Mucosa of rectum (tissue), 2 donors: Measurements from ENCODE around the gene CHM.
A peak's percentile ranks its signal among the peaks of the same experiment; 100 is the strongest.
"Not testable (repeated sequence)": the region's sequence is repeated elsewhere in the genome, so short reads cannot be mapped to it uniquely, and the experiment has no call there.

Source experiments
- H3K27ac ChIP-seq, 2 donors: one replicate each; pipeline ENCODE4 v1.7.0; 2013; ENCODE audit warnings: inconsistent platforms in 2 of 2, low read depth in 2 of 2, low read length in 2 of 2
- H3K27me3 ChIP-seq, 2 donors: one replicate each; pipeline ENCODE4 v1.7.0; 2013; ENCODE audit warnings: low read length in 2 of 2; ENCODE audit not compliant: control insufficient read depth in 2 of 2, insufficient read depth in 2 of 2
- H3K36me3 ChIP-seq, 2 donors: one replicate each; pipeline ENCODE4 v1.7.0; 2013; ENCODE audit warnings: low read length in 2 of 2; ENCODE audit not compliant: control insufficient read depth in 2 of 2, insufficient read depth in 2 of 2
- H3K4me1 ChIP-seq, 2 donors: one replicate each; pipeline ENCODE4 v1.7.0; 2013; ENCODE audit warnings: low read length in 2 of 2, mild to moderate bottlenecking in 1 of 2; ENCODE audit not compliant: control insufficient read depth in 2 of 2, insufficient read depth in 2 of 2
- H3K4me3 ChIP-seq, 2 donors: one replicate each; pipeline ENCODE4 v1.7.0; 2013; ENCODE audit warnings: low read length in 2 of 2
- H3K9ac ChIP-seq, 2 donors: one replicate each; pipeline ENCODE4 v1.7.0; 2013; ENCODE audit warnings: low read length in 2 of 2, low read depth in 1 of 2, mild to moderate bottlenecking in 1 of 2
- H3K9me3 ChIP-seq, 2 donors: one replicate each; pipeline ENCODE4 v1.7.0; 2013; ENCODE audit warnings: low read length in 2 of 2; ENCODE audit not compliant: control insufficient read depth in 2 of 2
- donor health status: healthy.
- donor health status: Normal muscosa, but diverticular disease.

CHM gene

GRCh38 chrX:86028681-86029080, 18.7 kb downstream of the CHM start:
- Histone ChIP-seq H3K4me3 (no peak overlapping the region), H3K27me3 (no peaks in the 10 kb centered on the region), H3K36me3 (no peaks in the 10 kb centered on the region), H3K9me3 (no peaks in the 10 kb centered on the region), H3K4me1 (no peaks in the 10 kb centered on the region), H3K27ac (no peak overlapping the region), H3K9ac (no peak overlapping the region)

GRCh38 chrX:86023811-86024210, 23.5 kb downstream of the CHM start:
- no peak overlapping the region for H3K4me3 ChIP-seq
- no peaks in the 10 kb centered on the region for H3K4me1 ChIP-seq
- H3K27me3 ChIP-seq: no peaks in the 10 kb centered on the region
- no peak overlapping the region for H3K27ac ChIP-seq
- H3K36me3 ChIP-seq: no peaks in the 10 kb centered on the region
- H3K9me3 ChIP-seq: no peaks in the 10 kb centered on the region
- no peak overlapping the region for H3K9ac ChIP-seq

- Histone ChIP-seq H3K27ac (no peak overlapping the region), H3K27me3 (no peaks in the 10 kb centered on the region), H3K4me3 (no peak overlapping the region), H3K9me3 (no peaks in the 10 kb centered on the region), H3K9ac (no peak overlapping the region), H3K4me1 (no peaks in the 10 kb centered on the region), H3K36me3 (no peaks in the 10 kb centered on the region)
Observed at GRCh38 chrX:86021652-86022289, 25.6 kb downstream of the CHM start.

GRCh38 chrX:86016139-86016538, 31.2 kb downstream of the CHM start:
- Histone ChIP-seq H3K9me3 (no peaks in the 10 kb centered on the region), H3K27me3 (no peaks in the 10 kb centered on the region), H3K9ac (no peak overlapping the region), H3K27ac (no peak overlapping the region), H3K4me1 (no peaks in the 10 kb centered on the region), H3K4me3 (no peak overlapping the region), H3K36me3 (no peaks in the 10 kb centered on the region)

GRCh38 chrX:86014959-86015358, 32.4 kb downstream of the CHM start:
- not testable (repeated sequence) for H3K36me3 ChIP-seq, H3K9ac ChIP-seq, H3K27me3 ChIP-seq, H3K27ac ChIP-seq, H3K9me3 ChIP-seq, H3K4me1 ChIP-seq, H3K4me3 ChIP-seq

- Histone ChIP-seq H3K4me1 (no peaks in the 10 kb centered on the region), H3K9me3 (no peaks in the 10 kb centered on the region), H3K27ac (peak overlapping the region in 1 of 2 donors; percentile 27)
Observed at GRCh38 chrX:86014421-86014820, 32.9 kb downstream of the CHM start.

GRCh38 chrX:86013792-86014191, 33.6 kb downstream of the CHM start:
- H3K27me3 ChIP-seq: no peaks in the 10 kb centered on the region
- no peak overlapping the region for H3K4me3 ChIP-seq
- H3K27ac ChIP-seq: no peak overlapping the region
- H3K36me3 ChIP-seq: no peaks in the 10 kb centered on the region
- no peaks in the 10 kb centered on the region for H3K4me1 ChIP-seq
- no peak overlapping the region for H3K9ac ChIP-seq
- no peaks in the 10 kb centered on the region for H3K9me3 ChIP-seq

More at GRCh38 chrX:86014421-86014820, 32.9 kb downstream of the CHM start:
- no peak overlapping the region for H3K9ac ChIP-seq
- no peak overlapping the region for H3K4me3 ChIP-seq
- no peaks in the 10 kb centered on the region for H3K27me3 ChIP-seq
- H3K36me3 ChIP-seq: no peaks in the 10 kb centered on the region

- no peaks in the 10 kb centered on the region for H3K4me1 ChIP-seq
- no peak overlapping the region for H3K9ac ChIP-seq
- no peak overlapping the region for H3K27ac ChIP-seq
- H3K4me3 ChIP-seq: no peak overlapping the region
- no peaks in the 10 kb centered on the region for H3K9me3 ChIP-seq
- no peaks in the 10 kb centered on the region for H3K36me3 ChIP-seq
- no peaks in the 10 kb centered on the region for H3K27me3 ChIP-seq
Observed at GRCh38 chrX:86012188-86012587, 35.2 kb downstream of the CHM start.

- not testable (repeated sequence) for H3K9ac ChIP-seq, H3K4me1 ChIP-seq, H3K27me3 ChIP-seq, H3K9me3 ChIP-seq, H3K36me3 ChIP-seq, H3K27ac ChIP-seq, H3K4me3 ChIP-seq
Observed at GRCh38 chrX:86009803-86010202, 37.6 kb downstream of the CHM start.

- H3K4me1 ChIP-seq, H3K27ac ChIP-seq, H3K9me3 ChIP-seq, H3K4me3 ChIP-seq, H3K36me3 ChIP-seq, H3K9ac ChIP-seq, H3K27me3 ChIP-seq: not testable (repeated sequence)
Observed at GRCh38 chrX:86007891-86008290, 39.5 kb downstream of the CHM start.
